22Rv1 (cell line): ENCODE data around the gene FIP1L1.

Experiments
- H3K27ac ChIP-seq: fragments of 450-650 bp; 2 replicates; pipeline ENCODE4 v1.5.1; 2017
- CTCF ChIP-seq: fragments of 450-650 bp; IDR thresholded peaks from 2 replicates; pipeline ENCODE4 v1.5.1; 2017; ENCODE audit warnings: mild to moderate bottlenecking
- ZFX ChIP-seq: fragments of 450-650 bp; IDR thresholded peaks from 2 replicates; pipeline ENCODE4 v1.6.1; 2017; ENCODE audit warnings: antibody characterized with exemption, borderline replicate concordance

The FIP1L1 gene

GRCh38 chr4:53355930-53356521, 21.4 kb upstream of the FIP1L1 start:
- no peak for TF ChIP-seq CTCF
- no peak for TF ChIP-seq ZFX
- no peak overlapping the region for H3K27ac ChIP-seq

- H3K27ac ChIP-seq = no peak overlapping the region
- no peak for TF ChIP-seq CTCF
- TF ChIP-seq ZFX = no peak
These were observed 16.0 kb upstream of the FIP1L1 start for GRCh38 chr4:53361451-53361850.

GRCh38 chr4:53362093-53362492, 15.3 kb upstream of the FIP1L1 start:
- TF ChIP-seq ZFX (no peak), CTCF (no peak)
- H3K27ac ChIP-seq = no peak overlapping the region

GRCh38 chr4:53364624-53365023, 12.8 kb upstream of the FIP1L1 start:
- no peak overlapping the region for H3K27ac ChIP-seq
- TF ChIP-seq CTCF (no peak), ZFX (no peak)

GRCh38 chr4:53365121-53365485, 12.3 kb upstream of the FIP1L1 start:
- peak overlapping the region; percentile 70 for H3K27ac ChIP-seq
- TF ChIP-seq ZFX (no peak), CTCF (no peak)

- TF ChIP-seq CTCF (no peak), ZFX (no peak)
- peak within 1 kb of the TSS; percentile 70 for H3K27ac ChIP-seq
These were observed 11.7 kb upstream of the FIP1L1 start, which contains the start of gene SCFD2 for GRCh38 chr4:53365486-53366300. Gene SCFD2, minus strand, starts transcription at chr4:53366061.

- TF ChIP-seq ZFX (no peak), CTCF (no peak)
- peak overlapping the region; percentile 70 for H3K27ac ChIP-seq
These were observed 11.1 kb upstream of the FIP1L1 start for GRCh38 chr4:53366301-53366716.
